ENCODE data around the gene LPCAT2.

Gene LPCAT2

DNA sequence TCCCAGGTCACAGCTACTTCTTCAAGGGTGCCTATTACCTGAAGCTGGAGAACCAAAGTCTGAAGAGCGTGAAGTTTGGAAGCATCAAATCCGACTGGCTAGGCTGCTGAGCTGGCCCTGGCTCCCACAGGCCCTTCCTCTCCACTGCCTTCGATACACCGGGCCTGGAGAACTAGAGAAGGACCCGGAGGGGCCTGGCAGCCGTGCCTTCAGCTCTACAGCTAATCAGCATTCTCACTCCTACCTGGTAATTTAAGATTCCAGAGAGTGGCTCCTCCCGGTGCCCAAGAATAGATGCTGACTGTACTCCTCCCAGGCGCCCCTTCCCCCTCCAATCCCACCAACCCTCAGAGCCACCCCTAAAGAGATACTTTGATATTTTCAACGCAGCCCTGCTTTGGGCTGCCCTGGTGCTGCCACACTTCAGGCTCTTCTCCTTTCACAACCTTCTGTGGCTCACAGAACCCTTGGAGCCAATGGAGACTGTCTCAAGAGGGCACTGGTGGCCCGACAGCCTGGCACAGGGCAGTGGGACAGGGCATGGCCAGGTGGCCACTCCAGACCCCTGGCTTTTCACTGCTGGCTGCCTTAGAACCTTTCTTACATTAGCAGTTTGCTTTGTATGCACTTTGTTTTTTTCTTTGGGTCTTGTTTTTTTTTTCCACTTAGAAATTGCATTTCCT, 3.4 kb upstream of the LPCAT2 start:
- DNase-seq (ENCODE audit: low spot score) = no peak

DNA sequence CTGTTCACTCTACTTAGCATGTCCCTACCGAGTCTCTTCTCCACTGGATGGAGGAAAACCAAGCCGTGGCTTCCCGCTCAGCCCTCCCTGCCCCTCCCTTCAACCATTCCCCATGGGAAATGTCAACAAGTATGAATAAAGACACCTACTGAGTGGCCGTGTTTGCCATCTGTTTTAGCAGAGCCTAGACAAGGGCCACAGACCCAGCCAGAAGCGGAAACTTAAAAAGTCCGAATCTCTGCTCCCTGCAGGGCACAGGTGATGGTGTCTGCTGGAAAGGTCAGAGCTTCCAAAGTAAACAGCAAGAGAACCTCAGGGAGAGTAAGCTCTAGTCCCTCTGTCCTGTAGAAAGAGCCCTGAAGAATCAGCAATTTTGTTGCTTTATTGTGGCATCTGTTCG, 2.8 kb upstream of the LPCAT2 start:
- no peak for DNase-seq (ENCODE audit: low spot score)

DNA sequence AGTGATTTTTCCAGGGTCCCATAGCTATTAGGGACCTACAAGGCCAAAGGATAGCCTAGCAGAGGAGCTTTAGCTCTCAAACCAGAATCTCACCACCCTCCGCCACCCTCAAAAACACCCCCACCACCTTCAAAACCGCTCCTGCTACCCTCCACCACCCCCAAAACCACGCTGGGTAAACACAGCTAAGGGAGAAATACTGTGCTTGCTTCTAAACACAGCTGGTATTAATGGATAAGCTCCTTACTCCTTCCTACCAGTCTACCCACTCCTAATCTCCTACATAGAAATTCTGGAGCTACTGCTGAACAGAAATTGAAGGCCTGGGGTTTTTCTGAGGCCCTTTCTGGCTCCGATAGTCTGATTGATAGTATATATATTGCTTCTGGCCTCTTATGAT, 2.2 kb upstream of the LPCAT2 start:
- no peak for DNase-seq (ENCODE audit: low spot score)

DNA sequence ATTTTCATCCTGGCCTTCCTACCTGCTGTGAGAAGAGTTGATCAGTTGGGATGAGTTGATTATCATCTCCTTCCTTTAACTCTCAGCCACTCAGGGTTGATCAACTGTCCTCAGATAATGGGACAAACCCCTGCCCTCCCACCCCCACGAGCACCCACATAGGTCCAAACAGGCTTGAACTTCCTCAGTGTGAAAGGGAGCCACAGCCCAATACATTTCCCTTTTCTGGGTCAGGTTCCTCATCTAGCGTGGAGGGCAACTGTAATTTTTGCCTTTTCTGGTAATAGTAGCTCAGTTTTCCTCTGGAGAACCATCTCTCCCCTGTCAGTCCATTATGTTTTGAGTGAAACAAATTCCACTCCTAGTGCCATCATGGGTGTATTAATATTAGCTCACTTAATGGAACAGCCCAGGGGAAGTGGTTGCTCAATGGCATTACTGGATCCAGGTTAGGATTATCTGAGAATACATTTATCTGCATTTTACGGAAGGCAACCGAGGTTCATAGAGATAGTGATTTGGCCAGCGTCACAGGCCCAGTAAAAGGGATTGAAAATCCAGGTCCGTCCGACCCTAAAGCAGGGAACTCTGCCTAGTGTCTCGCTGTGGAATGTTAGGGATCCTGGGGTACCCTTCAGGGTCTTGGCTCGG, 476 bp upstream of the LPCAT2 start:
- DNase-seq (ENCODE audit: low spot score) = no peak

DNA sequence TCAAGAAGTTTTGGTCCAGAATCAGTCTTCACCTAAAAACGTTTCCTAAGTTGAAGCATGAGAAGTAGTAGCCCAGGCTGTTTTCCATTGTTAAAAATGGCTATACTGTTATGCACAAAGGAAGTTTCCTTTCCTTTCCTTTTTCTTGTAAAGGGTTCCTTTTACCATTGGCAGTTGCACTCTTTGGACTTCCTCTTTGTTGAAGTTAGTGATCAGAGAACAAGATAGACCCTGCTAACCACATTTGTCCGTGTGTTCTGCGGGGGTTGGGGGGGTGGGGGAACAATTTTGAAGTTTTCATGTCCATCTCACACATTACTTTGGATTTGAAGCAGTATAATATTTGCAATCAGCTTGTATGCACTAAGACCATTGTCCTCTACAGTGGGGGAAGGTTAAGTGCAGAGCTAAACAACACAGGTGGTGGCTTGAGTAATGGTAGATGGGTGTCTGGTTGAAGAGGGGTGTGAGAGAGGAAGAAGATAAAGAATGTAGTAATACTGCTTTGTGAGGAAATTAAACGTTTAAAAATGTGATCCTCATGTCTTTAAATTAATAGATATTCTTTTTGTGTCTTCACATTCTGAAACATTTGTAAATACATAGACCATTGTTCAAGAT, 1.4 kb downstream of the LPCAT2 start:
- no peak for DNase-seq (ENCODE audit: low spot score)

DNA sequence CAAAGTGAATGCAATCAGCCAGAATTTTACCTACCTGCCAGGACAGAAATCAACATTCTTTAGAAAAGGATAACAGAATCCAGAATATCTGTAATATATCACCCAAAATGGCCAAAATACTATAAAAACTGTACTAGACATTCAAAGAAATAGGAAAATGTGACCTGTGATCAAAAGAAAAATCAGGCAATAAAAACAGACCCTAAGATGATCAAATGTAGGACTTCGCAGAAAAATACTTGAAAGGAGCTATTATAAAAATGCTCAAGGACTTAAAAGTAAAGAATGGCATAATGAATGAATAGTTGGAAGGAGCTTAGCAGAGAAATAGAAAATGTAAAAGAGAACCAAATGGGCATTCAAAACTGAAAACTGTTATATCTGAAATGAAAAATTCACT, 4.1 kb downstream of the LPCAT2 start:
- no peak for DNase-seq (ENCODE audit: low spot score)

DNA sequence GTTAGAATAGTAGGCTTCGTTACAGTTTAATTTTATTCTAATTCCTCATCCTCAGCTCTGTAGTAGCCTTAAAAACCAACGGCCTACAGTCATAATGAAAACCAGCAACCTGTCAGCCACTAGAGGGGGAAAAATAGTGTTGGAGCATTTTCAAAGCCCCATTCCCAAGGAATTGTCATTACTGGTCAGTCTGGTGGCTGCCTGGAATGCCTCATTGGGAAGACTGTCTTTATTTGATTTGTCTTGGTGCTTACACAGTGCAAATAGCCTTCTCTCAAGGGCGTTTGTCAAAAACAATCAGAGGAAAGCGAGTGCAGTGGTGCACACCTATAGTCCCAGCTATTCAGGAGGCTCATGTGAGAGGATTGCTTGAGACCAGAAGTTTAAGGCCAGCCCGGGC, 4.7 kb downstream of the LPCAT2 start:
- no peak for DNase-seq (ENCODE audit: low spot score)

DNA sequence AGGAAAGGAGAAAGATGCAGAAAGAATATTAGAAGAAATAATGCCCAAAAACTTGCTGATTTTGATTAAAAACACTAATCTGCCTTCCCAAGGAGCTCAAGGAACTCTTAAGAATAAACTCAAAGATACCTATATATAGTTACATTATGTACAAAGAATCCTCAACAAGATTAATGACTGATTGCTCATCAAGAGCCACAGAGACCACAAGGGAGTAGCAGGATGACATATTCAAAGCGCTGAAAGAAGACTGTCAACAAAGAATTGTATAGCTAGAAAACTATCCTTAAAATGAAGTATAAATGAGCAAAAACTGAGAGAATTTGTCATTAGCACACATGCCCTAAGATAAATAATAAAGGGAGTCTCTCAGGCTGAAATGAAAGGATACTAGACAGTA, 6.2 kb downstream of the LPCAT2 start:
- DNase-seq (ENCODE audit: low spot score) = no peak

DNA sequence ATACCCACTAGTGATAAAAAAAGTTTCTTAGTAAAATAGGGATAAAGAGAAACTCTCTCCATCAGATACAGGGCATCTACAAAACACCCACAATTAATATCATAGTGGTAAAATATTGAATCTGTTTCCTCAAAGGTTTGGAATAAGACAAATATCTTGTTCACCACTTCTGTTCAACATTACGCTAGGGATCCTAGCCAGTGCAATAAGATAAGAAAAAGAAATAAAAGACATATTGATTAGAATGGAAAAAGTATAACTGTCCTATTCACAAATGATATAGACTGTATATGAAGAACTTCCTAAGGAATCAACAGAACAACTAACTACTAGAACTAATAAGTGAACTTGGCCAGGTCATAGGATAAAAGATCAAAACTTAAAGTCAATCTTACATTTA, 12.9 kb downstream of the LPCAT2 start:
- no peak for DNase-seq (ENCODE audit: low spot score)

DNA sequence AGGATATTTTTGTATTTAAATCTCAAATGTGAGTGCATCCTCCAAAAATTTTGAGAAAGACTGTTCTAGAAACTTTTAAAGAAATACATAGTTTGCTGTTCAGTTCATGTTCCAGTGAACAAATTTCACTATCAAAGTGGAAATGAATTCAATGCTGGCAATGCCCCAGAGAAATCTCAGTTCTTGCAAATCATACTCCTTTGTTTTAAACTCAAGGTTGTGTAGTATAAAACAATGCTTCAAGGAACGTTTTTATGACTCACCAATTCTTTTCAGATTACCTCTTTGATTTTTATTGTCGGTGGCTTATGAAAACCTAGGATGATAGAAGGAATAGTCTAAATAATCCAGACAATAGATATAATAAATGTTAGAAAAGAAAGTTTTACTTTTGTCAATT, 17.6 kb downstream of the LPCAT2 start:
- no peak for DNase-seq (ENCODE audit: low spot score)

DNA sequence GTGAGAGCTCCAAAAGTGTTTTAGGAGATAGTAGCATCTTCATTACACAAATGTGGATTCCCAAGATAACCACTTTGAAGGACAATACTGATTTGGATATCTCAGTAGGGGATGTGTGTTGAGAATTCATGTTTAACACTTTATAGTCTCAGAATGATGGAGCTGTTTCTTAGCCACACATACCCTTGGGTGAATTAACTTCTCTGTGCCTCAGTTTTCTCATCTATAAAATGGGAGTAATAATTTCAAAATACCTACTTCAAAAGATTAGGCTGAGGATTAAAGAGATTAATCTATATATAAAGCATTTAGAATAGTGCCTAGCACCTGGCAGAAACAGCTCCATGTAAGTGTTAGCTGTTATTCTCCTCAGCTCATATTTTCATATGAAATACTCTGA, 19.0 kb downstream of the LPCAT2 start:
- DNase-seq (ENCODE audit: low spot score) = no peak

DNA sequence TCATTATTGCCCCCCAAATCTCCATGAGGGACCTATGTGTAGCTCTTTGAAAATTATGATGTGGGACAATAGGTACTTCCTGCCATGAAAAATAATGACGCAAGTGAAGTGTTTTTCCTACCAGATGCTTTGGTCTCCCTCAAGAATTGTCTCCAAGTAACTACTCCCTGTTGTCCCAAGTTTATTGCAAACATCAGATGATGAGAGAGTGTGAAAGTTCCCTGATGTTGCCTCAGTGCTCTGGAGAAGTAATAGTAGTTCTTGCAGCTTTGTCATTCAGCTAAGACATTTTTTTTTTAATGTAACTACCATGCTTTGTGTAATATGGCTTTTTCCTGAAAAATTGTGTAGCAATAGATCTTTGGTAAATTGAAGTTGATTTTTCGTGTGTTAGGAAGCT, 20.1 kb downstream of the LPCAT2 start:
- no peak for DNase-seq (ENCODE audit: low spot score)

DNA sequence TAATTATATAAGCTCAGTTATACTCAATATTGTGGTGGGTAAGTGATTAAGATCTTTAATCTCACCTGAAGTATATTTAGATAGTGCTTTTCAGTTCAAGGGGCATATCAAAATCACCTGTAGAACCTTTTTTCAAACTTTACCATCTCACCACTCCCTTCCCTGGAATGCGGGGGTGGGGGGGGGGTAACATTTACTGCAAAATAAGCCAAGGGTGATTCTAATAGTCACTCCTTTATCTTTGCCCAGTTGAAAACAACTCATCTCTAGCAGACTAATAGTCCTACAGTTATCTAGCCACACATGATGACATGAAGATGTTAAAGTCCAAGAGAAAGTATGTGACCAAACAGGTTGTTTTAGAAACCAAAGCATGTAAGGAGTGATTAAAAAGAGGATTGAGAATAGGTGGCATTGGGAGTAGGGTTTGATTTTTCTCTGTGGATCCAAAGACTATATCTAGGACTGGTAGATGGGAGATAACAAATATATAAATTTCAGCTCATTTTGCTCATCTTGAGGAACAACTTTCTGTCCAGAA, 21.5 kb downstream of the LPCAT2 start:
- no peak for DNase-seq (ENCODE audit: low spot score)

DNA sequence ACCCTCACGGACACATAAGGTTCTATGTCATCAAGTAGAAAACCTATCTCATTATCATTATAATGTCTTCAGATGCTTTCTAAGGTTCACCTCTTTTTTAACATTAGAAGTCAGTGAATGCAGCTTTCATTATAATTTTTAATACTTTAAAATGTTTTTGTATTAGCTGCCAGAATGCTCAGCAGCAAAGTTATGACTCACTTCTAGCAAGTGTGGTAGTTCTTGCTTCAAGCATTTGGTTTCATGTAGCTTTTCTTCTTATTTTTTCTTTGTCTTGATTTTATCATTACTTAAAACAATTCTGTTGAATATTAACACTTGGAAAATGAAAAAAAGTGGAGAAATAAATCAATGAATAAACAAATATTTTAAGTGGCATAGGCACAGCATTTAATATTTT, 23.4 kb downstream of the LPCAT2 start:
- no peak for DNase-seq (ENCODE audit: low spot score)

DNA sequence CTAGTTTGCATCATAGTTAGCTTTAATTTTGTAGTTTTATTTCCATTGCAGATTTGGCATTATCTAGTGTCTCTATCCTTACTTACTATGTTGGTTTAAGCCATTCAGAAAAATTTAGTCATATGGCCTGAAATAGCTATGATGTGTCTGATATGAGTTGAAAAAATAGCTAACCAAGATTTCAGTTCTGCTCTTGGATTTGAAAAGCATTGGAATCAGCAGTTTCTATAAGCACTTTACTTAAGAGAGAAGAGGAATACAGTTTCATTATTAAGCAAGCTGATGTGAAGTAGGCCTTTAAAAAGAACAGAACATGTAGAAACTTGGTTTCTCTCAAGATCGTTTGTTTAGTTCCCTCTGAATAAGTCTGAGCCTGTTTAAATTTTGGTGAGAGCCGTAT, 25.9 kb downstream of the LPCAT2 start:
- DNase-seq (ENCODE audit: low spot score) = no peak

DNA sequence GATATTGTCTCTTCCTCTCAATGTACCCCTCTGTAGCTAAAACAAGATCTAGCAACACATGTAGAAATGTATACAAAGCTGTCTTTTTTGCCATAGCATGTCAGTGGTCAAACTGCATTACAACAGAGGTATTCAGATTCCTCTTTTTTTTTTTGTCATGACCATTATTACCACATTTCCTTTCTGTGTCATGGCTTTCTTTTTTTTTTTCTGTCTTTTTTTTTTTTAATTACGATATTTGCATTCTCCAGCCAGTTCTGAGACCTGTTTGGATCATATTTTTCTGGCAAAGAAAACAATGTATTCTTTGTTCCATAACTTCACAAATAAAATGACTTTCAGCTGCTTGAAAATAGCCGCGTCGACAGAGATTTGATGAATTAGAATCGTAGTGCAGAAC, 30.2 kb downstream of the LPCAT2 start:
- DNase-seq (ENCODE audit: low spot score) = no peak

DNA sequence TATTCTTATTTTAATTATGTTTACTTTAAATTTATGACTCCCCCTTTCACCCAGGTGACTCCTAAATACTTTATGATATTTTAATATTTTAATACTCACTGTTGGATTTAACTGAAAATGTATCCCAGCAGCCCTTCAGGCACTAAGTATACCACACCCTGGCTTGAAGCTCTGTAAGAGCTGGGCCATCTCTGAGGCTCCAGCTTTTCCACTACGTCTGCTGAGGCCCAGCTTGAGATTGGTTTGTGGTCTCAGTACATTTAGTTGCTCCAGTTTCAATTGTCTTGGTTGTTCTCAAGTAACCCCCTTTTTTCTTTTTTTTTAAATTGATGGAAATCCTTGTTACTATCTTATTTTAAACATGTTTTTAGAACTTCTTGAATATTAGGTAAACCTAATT, 30.6 kb downstream of the LPCAT2 start:
- DNase-seq (ENCODE audit: low spot score) = no peak

DNA sequence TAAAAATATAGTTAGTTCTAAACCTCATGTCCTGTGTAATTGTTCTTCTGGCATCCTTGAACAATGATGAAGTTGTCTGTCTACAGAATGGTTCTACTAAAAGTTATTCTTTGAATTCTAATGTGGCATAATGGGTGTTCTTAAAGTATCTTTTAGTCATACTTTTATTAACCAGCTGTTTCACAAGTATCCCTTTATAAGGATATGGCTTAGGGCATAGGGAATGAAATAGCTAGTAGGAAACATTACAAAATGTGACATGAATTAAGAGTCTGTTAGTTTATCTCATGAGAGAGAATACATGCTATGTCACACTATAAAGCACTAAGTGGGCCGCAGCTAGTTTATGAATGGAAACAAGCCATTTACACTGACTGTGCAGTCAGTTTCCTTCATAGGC, 31.3 kb downstream of the LPCAT2 start:
- no peak for DNase-seq (ENCODE audit: low spot score)

DNA sequence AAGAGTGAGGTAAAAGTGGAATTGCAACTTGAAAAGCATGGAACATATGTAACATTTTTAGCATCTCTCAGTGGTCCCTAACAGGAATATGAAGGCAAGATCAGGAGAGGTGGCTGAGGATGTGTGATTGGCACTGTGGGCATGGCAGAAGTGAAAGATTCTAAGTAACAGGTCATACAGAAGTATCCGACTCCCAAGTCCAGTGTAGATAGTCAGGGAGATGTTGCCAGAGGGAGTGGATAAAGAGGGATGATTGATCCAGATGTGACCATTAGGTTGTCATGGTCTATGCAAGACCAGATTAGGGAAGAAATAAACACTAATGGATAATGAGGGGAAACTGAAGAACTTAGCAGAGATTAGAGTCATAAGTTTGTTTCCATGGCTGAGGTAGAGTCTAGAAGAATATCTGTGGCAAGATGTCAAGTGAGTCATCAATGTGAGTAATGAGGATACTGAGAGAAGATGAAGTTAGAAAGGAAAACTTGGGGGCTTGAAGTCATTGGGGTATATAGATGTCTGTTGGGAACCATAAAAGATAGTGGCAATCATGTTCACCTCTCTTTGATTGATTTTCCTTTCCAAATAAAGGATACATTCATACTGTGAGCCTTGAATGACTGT, 33.7 kb downstream of the LPCAT2 start:
- DNase-seq (ENCODE audit: low spot score) = no peak

DNA sequence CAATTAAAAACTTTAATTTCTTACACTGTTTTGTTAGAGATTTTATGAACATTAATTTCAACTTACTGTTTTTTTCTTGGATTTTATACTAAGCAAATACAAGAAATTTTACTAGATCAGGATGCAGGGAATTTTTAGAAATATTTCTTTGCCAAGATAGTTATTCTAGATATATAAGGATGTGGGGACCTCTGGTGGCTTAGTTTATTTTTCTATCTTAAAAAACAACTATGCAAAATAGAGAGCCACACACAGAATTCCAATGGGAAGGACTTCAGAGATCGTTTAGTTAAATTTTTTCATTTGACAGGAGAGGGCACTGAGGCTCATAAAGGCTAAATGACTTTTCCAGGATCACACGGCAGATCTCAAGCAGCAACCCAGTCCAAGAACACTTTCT, 34.6 kb downstream of the LPCAT2 start:
- no peak for DNase-seq (ENCODE audit: low spot score)

DNA sequence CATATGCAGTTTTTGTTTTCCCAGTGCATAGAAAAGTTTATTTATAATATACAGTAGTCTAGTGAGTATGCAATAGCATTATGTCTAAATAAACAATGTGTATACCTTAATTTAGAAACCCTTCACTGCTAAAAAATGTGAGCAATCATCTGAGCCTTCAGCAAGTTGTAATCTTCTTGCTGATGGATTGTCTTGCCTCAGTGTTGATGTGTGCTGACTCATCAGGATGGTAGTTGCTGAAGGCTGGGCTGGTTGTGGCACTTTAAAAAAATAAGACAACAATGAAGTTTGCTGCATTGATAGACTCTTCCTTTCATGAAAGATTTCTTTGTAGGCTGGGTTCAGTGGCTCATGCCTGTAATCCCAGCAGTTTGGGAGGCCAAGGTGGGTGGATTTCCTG, 43.7 kb downstream of the LPCAT2 start:
- no peak for DNase-seq (ENCODE audit: low spot score)

DNA sequence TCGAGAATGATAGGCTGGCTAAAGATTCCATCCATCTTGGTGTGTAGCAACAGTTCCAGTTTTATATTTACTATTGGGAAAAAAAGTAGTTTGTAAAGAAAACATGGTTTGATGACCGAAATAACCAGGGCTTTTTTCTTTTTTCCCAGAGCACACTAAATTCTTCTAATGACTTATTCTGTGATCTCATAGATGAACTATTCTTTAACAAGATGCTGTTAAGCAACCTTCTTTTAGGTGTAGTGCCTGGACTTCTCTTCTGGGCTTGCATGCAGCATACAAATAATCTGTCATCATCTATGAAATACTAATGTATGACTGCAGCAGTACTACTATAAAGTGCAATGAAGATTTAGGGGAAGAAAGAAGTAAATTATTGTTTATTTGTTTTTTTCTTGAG, 46.6 kb downstream of the LPCAT2 start:
- no peak for DNase-seq (ENCODE audit: low spot score)

DNA sequence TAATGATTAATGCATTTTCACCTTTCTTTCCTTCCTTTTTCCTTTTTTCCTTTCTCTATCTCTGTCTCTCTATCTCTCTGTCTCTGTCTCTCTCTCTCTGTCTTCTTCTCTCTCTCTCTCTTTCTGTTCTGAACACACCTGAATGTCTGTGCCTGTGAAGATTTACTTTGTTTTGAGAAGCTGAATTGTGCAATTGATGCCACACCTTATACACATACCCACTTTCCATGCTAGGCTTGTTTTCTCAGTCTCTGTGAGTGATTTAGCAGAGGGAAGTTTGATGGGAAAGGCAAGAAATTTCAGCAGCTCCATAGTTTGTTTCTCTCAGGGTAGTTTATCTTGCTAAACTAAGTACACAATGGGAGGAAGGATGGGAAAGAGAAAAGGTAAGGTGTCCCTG, 48.3 kb downstream of the LPCAT2 start:
- DNase-seq (ENCODE audit: low spot score) = no peak

All from D341Med (cell line).